IMR-90 (cell line): ENCODE results near the gene CACNG6. TPM values are rescaled to one million over a fixed set of nuclear protein-coding genes. Genes with fewer than 3 reads are reported as not detected.

Experiments
- ATAC-seq: fragments of 200-7000 bp; cut with Tn5 transposase; 2 replicates; pipeline ENCODE4 v1.9.1; 2020; ENCODE audit warnings: low read depth, mild to moderate bottlenecking, moderate library complexity
- BruUV-seq: library from RNA; stranded (reverse); fragments of 400-500 nt; replicated peaks from 2 replicates; lab custom pipeline; 2021; lab: Mats Ljungman, UMichigan
- CTCF ChIA-PET: fragments of 300-600 bp; formaldehyde crosslinking; extraction: SDS; loops from one replicate; lab custom pipeline; 2021; ENCODE audit warnings: antibody characterized with exemption; lab: Yijun Ruan, JAX
- POLR2A ChIA-PET: fragments of 300-600 bp; sonication (Branson Sonifier 250); formaldehyde crosslinking; loops from one replicate; lab custom pipeline; 2022; ENCODE audit warnings: antibody characterized with exemption; ENCODE audit not compliant: unreplicated experiment; lab: Charles Lee
- DNase-seq: peaks from one replicate; pipeline ENCODE4 v3.0.0; 2013
- H2AFZ ChIP-seq: replicated peaks from 2 replicates; pipeline ENCODE3; 2013; ENCODE audit warnings: low read length, mild to moderate bottlenecking; ENCODE audit not compliant: poor library complexity
- H2AK5ac ChIP-seq: 2 replicates; pipeline ENCODE4 v1.6.1; 2013; ENCODE audit warnings: low read depth, low read length, inconsistent platforms
- H2AK9ac ChIP-seq: replicated peaks from 2 replicates; pipeline ENCODE3; 2013; ENCODE audit warnings: mild to moderate bottlenecking, low read depth, low read length, moderate library complexity; ENCODE audit not compliant: poor library complexity
- H2BK120ac ChIP-seq: 2 replicates; pipeline ENCODE4 v1.6.1; 2013; ENCODE audit warnings: low read depth, low read length, inconsistent platforms
- H2BK15ac ChIP-seq: 3 replicates; pipeline ENCODE4 v1.6.1; 2013; ENCODE audit warnings: low read depth, low read length, inconsistent platforms
- H2BK20ac ChIP-seq: 2 replicates; pipeline ENCODE4 v1.6.1; 2013; ENCODE audit warnings: low read depth, mild to moderate bottlenecking, inconsistent platforms, low read length, moderate library complexity
- H2BK5ac ChIP-seq: 2 replicates; pipeline ENCODE4 v1.6.1; 2013; ENCODE audit warnings: mild to moderate bottlenecking, low read depth, low read length, inconsistent platforms; ENCODE audit not compliant: poor library complexity, severe bottlenecking
- H3K14ac ChIP-seq: replicated peaks from 2 replicates; pipeline ENCODE4 v1.6.1; 2013; ENCODE audit warnings: low read depth, low read length, inconsistent platforms
- H3K18ac ChIP-seq: 2 replicates; pipeline ENCODE4 v1.6.1; 2013; ENCODE audit warnings: low read depth, low read length, control low read depth
- H3K23ac ChIP-seq: 2 replicates; pipeline ENCODE4 v1.6.1; 2013; ENCODE audit warnings: low read depth, low read length, inconsistent platforms
- H3K27ac ChIP-seq: 2 replicates; pipeline ENCODE4 v1.5.1; 2013; ENCODE audit warnings: mild to moderate bottlenecking, control low read depth, low read length; ENCODE audit not compliant: insufficient read depth
- H3K27me3 ChIP-seq: 2 replicates; pipeline ENCODE4 v1.6.1; 2013; ENCODE audit warnings: low read length; ENCODE audit not compliant: control insufficient read depth, insufficient read depth
- H3K36me3 ChIP-seq: 2 replicates; pipeline ENCODE4 v1.6.1; 2013; ENCODE audit warnings: low read length, mixed read lengths; ENCODE audit not compliant: control insufficient read depth, insufficient read depth
- H3K4ac ChIP-seq: 2 replicates; pipeline ENCODE4 v1.6.1; 2013; ENCODE audit warnings: low read depth, low read length, inconsistent platforms
- H3K4me1 ChIP-seq: 2 replicates; pipeline ENCODE4 v1.6.1; 2013; ENCODE audit warnings: low read length, mixed read lengths; ENCODE audit not compliant: control insufficient read depth, insufficient read depth
- H3K4me2 ChIP-seq: 2 replicates; pipeline ENCODE4 v1.6.1; 2013; ENCODE audit warnings: low read depth, mild to moderate bottlenecking, control low read depth, low read length, moderate library complexity
- H3K4me3 ChIP-seq: 2 replicates; pipeline ENCODE4 v1.5.1; 2013; ENCODE audit warnings: low read depth, mild to moderate bottlenecking, control low read depth, low read length, moderate library complexity; ENCODE audit not compliant: insufficient read depth
- H3K56ac ChIP-seq: 2 replicates; pipeline ENCODE4 v1.6.1; 2013; ENCODE audit warnings: low read length, inconsistent platforms; ENCODE audit not compliant: insufficient read depth; ENCODE audit errors: extremely low read depth
- H3K79me1 ChIP-seq, 2 experiments: 2 replicates each; pipeline ENCODE4 v1.6.1; 2013; ENCODE audit warnings: low read length in 2 of 2, inconsistent platforms in 1 of 2, low read depth in 1 of 2
- H3K9ac ChIP-seq: 2 replicates; pipeline ENCODE4 v1.6.1; 2013; ENCODE audit warnings: low read depth, low read length, control low read depth
- H3K9me1 ChIP-seq: 2 replicates; pipeline ENCODE4 v1.6.1; 2013; ENCODE audit warnings: low read length, inconsistent platforms; ENCODE audit not compliant: insufficient read depth
- H3K9me3 ChIP-seq: 2 replicates; pipeline ENCODE4 v1.6.1; 2013; ENCODE audit warnings: low read length; ENCODE audit not compliant: control insufficient read depth, insufficient read depth
- H4K20me1 ChIP-seq: 2 replicates; pipeline ENCODE4 v1.6.1; 2013; ENCODE audit warnings: low read length, inconsistent platforms; ENCODE audit not compliant: insufficient read depth
- H4K5ac ChIP-seq: 2 replicates; pipeline ENCODE4 v1.6.1; 2013; ENCODE audit warnings: mild to moderate bottlenecking, low read depth, low read length, control low read depth
- H4K8ac ChIP-seq, 2 experiments: 2 replicates each; pipeline ENCODE4 v1.6.1; 2013; ENCODE audit warnings: low read depth in 2 of 2, low read length in 2 of 2, control low read depth in 1 of 2, inconsistent platforms in 1 of 2
- H4K91ac ChIP-seq: 2 replicates; pipeline ENCODE4 v1.6.1; 2013; ENCODE audit warnings: low read depth, low read length, inconsistent platforms; ENCODE audit not compliant: insufficient read depth
- CEBPB ChIP-seq: IDR thresholded peaks from 2 replicates; pipeline ENCODE4 v1.6.1; 2012; ENCODE audit warnings: low read depth, low read length, improper control_type of control experiment
- CHD1 ChIP-seq: IDR thresholded peaks from 2 replicates; pipeline ENCODE4 v1.6.1; 2012; ENCODE audit warnings: low read depth, low read length, improper control_type of control experiment
- CTCF ChIP-seq: conservative IDR thresholded peaks from 2 replicates; pipeline ENCODE4 v1.5.1; 2012; ENCODE audit warnings: mild to moderate bottlenecking, low read depth, low read length, improper control_type of control experiment
- ELK1 ChIP-seq: fragments of 150-350 bp; IDR thresholded peaks from 2 replicates; pipeline ENCODE4 v1.6.1; 2016; ENCODE audit warnings: low read depth, mild to moderate bottlenecking, low read length, moderate library complexity, borderline replicate concordance
- FOS ChIP-seq: fragments of 150-350 bp; IDR thresholded peaks from 2 replicates; pipeline ENCODE4 v1.6.1; 2016; ENCODE audit warnings: low read depth, low read length
- MAFK ChIP-seq: IDR thresholded peaks from 2 replicates; pipeline ENCODE4 v1.6.1; 2012; ENCODE audit warnings: low read depth, low read length, improper control_type of control experiment
- MAZ ChIP-seq: IDR thresholded peaks from 2 replicates; pipeline ENCODE4 v1.6.1; 2012; ENCODE audit warnings: low read depth, mild to moderate bottlenecking, low read length, improper control_type of control experiment, moderate library complexity, borderline replicate concordance
- MXI1 ChIP-seq: IDR thresholded peaks from 2 replicates; pipeline ENCODE4 v1.6.1; 2012; ENCODE audit warnings: low read depth, mild to moderate bottlenecking, low read length, moderate library complexity, borderline replicate concordance
- NFE2L2 ChIP-seq: fragments of 150-350 bp; IDR thresholded peaks from 2 replicates; pipeline ENCODE4 v1.6.1; 2016; ENCODE audit warnings: low read depth, mild to moderate bottlenecking, low read length
- POLR2A ChIP-seq: IDR thresholded peaks from 2 replicates; pipeline ENCODE4 v1.6.1; 2012; ENCODE audit warnings: mild to moderate bottlenecking, low read depth, low read length
- RAD21 ChIP-seq: IDR thresholded peaks from 2 replicates; pipeline ENCODE4 v1.6.1; 2012; ENCODE audit warnings: low read length, improper control_type of control experiment
- RCOR1 ChIP-seq: IDR thresholded peaks from 2 replicates; pipeline ENCODE4 v1.6.1; 2012; ENCODE audit warnings: mild to moderate bottlenecking, low read length, improper control_type of control experiment; ENCODE audit not compliant: insufficient replicate concordance
- RFX5 ChIP-seq: IDR thresholded peaks from 2 replicates; pipeline ENCODE4 v1.8.0; 2012; ENCODE audit warnings: low read depth, mild to moderate bottlenecking, low read length, moderate library complexity
- SMC3 ChIP-seq: fragments of 150-350 bp; IDR thresholded peaks from 2 replicates; pipeline ENCODE4 v1.6.1; 2016; ENCODE audit warnings: low read depth, mild to moderate bottlenecking, antibody characterized with exemption, low read length, moderate library complexity
- USF2 ChIP-seq: fragments of 150-350 bp; IDR thresholded peaks from 2 replicates; pipeline ENCODE4 v1.6.1; 2017; ENCODE audit warnings: mild to moderate bottlenecking, antibody characterized with exemption, low read length, low read depth
- WGBS, 2 experiments: methylation state at CpG; one replicate each; pipeline versions ENCODE4 v1.1.5 to v1.1.7; 2013; ENCODE audit warnings: missing lambda C conversion rate in 2 of 2; ENCODE audit not compliant: insufficient read length in 1 of 2; ENCODE audit errors: extremely low coverage in 2 of 2; 5-methylcytosine and 5-hydroxymethylcytosine counted together
- dilution Hi-C: fragments of 300-500 bp; cut with HindIII; formaldehyde crosslinking; loops from one replicate; pipeline ENCODE4 v1.14.3; 2018; ENCODE audit warnings: low sequenced_read_pairs; ENCODE audit not compliant: unreplicated experiment
- in situ Hi-C: fragments of 300-500 bp; cut with MboI; formaldehyde crosslinking; loops from 3 replicates; pipeline ENCODE4 v1.14.3; 2019; ENCODE audit warnings: low sequenced_read_pairs, inconsistent platforms, mixed read lengths
- intact Hi-C: fragments of 100-400 bp; cut with micrococcal nuclease; formaldehyde crosslinking; loops from 2 replicates; pipeline ENCODE4 v1.10.0; 2022
- polyA plus RNA-seq, 3 experiments: library from polyadenylated mRNA; depleted of rRNA; stranded (reverse); fragments of >200 nt; gene quantifications; 2 replicates each; pipeline ENCODE4 v1.2.3, GENCODE V29; 2012; ENCODE audit warnings: low replicate concordance in 1 of 3
- total RNA-seq: library from RNA; depleted of rRNA; stranded (reverse); fragments of >200 nt; gene quantifications from 2 replicates; pipeline ENCODE4 v1.2.3, GENCODE V29; 2012

Gene CACNG6
- total and polyA plus RNA-seq, 2 of the 4 experiments (the other 2 are of a cell fraction), result not detected

GRCh38 chr19:53989600-53990533 is 1.6 kb upstream of the CACNG6 start:
- Histone ChIP-seq H2AK5ac (no peak overlapping the region), H3K4me1 (no peaks in the 10 kb centered on the region), H2AK9ac (no peak overlapping the region), H3K9ac (no peak overlapping the region), H3K14ac (no peak overlapping the region), H4K8ac (no peak overlapping the region), H3K79me1 (no peaks in the 10 kb centered on the region), H2BK5ac (no peak overlapping the region), H3K4me2 (no peak overlapping the region), H2AFZ (no peak overlapping the region), H3K27me3 (peaks cover 32% of the 10 kb centered on the region; the same call in 1 of the 2 replicates), H3K9me3 (no peaks in the 10 kb centered on the region), H4K5ac (no peak overlapping the region), H4K20me1 (no peaks in the 10 kb centered on the region), H3K27ac (no peak overlapping the region), H3K4me3 (no peak overlapping the region), H4K91ac (no peak overlapping the region), H2BK15ac (no peak overlapping the region), H3K4ac (no peak overlapping the region), H3K56ac (no peak overlapping the region), H3K36me3 (no peaks in the 10 kb centered on the region), H3K23ac (no peak overlapping the region), H3K9me1 (no peaks in the 10 kb centered on the region), H2BK120ac (no peak overlapping the region), H2BK20ac (no peak overlapping the region), H3K18ac (no peak overlapping the region)
- intact Hi-C loops, result no loop called here
- DNase-seq (no peak), ATAC-seq (no peak)
- ChIA-PET CTCF (no interaction called here), POLR2A (no interaction called here)
- in situ Hi-C loops, result no loop called here
- no TSS peak for BruUV-seq
- WGBS, 2 experiments, result 62% methylated on average over 6 of the region's 22 CpGs; no CpG with 5 or more reads in 1 of the 2 experiments
- dilution Hi-C loops, result no loop called here
- TF ChIP-seq CHD1, result no peak
- no peak for TF ChIP-seq USF2
- no peak for TF ChIP-seq CEBPB
- no peak for TF ChIP-seq POLR2A
- no peak for TF ChIP-seq MAFK
- no peak for TF ChIP-seq FOS
- no peak for TF ChIP-seq NFE2L2
- no peak for TF ChIP-seq SMC3
- TF ChIP-seq RCOR1, result no peak
- no peak for TF ChIP-seq MAZ
- TF ChIP-seq ELK1, result no peak
- TF ChIP-seq CTCF, result no peak
- no peak for TF ChIP-seq RAD21
- TF ChIP-seq RFX5, result no peak
- TF ChIP-seq MXI1, result no peak
